ENCODE data around the gene KCNN3.

DNA sequence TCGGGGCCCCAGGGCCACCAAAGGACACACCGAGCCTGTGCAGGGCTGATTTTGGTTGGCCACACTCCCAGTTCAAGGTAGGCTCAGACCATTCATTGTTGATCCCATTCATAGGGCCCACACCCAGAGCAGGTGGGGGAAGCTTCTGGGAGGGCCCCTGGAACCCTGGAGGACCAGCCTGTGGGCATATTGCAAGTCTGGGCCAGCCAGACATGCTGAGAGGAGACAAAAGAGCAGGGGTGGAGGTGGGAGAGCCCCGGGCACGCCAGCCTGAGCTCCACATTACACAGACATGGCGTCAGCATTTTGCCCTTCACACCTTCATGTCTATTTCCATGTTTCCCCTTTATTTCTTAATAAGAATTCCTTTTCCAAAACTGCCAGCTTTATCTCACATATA lies 40.8 kb upstream of the KCNN3 start:
- TF ChIP-seq, protein P1, sequence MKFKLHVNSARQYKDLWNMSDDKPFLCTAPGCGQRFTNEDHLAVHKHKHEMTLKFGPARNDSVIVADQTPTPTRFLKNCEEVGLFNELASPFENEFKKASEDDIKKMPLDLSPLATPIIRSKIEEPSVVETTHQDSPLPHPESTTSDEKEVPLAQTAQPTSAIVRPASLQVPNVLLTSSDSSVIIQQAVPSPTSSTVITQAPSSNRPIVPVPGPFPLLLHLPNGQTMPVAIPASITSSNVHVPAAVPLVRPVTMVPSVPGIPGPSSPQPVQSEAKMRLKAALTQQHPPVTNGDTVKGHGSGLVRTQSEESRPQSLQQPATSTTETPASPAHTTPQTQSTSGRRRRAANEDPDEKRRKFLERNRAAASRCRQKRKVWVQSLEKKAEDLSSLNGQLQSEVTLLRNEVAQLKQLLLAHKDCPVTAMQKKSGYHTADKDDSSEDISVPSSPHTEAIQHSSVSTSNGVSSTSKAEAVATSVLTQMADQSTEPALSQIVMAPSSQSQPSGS (CRISPR knock-in tag; IDR thresholded peaks at IDR 0.05): no peak
- no peak for TF ChIP-seq EZH2 (conservative IDR thresholded peaks at IDR 0.05; ENCODE audit: low read depth, low read length)
- no peak for TF ChIP-seq KDM2A (CRISPR knock-in tag; IDR thresholded peaks at IDR 0.05; ENCODE audit: borderline replicate concordance, low read depth)
- TF ChIP-seq POLR2AphosphoS2 (IDR thresholded peaks at IDR 0.05; ENCODE audit: low read depth, low read length): no peak
- TF ChIP-seq, protein P2, sequence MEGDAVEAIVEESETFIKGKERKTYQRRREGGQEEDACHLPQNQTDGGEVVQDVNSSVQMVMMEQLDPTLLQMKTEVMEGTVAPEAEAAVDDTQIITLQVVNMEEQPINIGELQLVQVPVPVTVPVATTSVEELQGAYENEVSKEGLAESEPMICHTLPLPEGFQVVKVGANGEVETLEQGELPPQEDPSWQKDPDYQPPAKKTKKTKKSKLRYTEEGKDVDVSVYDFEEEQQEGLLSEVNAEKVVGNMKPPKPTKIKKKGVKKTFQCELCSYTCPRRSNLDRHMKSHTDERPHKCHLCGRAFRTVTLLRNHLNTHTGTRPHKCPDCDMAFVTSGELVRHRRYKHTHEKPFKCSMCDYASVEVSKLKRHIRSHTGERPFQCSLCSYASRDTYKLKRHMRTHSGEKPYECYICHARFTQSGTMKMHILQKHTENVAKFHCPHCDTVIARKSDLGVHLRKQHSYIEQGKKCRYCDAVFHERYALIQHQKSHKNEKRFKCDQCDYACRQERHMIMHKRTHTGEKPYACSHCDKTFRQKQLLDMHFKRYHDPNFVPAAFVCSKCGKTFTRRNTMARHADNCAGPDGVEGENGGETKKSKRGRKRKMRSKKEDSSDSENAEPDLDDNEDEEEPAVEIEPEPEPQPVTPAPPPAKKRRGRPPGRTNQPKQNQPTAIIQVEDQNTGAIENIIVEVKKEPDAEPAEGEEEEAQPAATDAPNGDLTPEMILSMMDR (CRISPR knock-in tag; IDR thresholded peaks at IDR 0.05): no peak
- TF ChIP-seq ZNF143 (CRISPR knock-in tag; IDR thresholded peaks at IDR 0.05): no peak
- TF ChIP-seq ZNF558 (CRISPR knock-in tag; IDR thresholded peaks at IDR 0.05; ENCODE audit: borderline replicate concordance): no peak
- no peak for TF ChIP-seq RCOR2 (CRISPR knock-in tag; IDR thresholded peaks at IDR 0.05)
- TF ChIP-seq FOXA1 (IDR thresholded peaks at IDR 0.05): no peak
- TF ChIP-seq FOXA1 (CRISPR knock-in tag; IDR thresholded peaks at IDR 0.05): no peak

Measured in HepG2 (cell line).